GM12801 (cell line): ENCODE data around the gene PBX4.

ENCODE experiments used
- TF ChIP-seq, protein P1 (sequence below): IDR thresholded peaks from one replicate; pipeline ENCODE4 v1.5.1; 2011; ENCODE audit warnings: control low read depth; ENCODE audit not compliant: insufficient read length; ENCODE audit errors: extremely low read depth

PBX4 gene

DNA sequence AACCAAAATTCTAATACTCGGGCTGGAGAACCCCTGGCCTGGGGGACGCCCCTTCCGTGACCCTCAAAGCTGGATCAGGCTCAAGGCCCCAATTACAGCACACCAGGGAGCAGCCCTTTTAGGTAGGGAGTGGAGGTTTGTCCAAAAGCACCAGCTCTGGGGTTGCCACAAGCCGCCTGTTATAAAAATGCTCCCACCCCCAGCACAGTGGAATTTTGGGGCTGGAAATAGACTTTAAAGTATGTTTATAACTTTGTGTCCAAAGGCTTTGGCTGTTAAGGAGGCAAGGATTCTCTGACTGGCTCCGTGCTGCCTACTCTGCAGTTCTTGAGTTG is 25.5 kb upstream of the PBX4 start:
- TF ChIP-seq, protein P1, sequence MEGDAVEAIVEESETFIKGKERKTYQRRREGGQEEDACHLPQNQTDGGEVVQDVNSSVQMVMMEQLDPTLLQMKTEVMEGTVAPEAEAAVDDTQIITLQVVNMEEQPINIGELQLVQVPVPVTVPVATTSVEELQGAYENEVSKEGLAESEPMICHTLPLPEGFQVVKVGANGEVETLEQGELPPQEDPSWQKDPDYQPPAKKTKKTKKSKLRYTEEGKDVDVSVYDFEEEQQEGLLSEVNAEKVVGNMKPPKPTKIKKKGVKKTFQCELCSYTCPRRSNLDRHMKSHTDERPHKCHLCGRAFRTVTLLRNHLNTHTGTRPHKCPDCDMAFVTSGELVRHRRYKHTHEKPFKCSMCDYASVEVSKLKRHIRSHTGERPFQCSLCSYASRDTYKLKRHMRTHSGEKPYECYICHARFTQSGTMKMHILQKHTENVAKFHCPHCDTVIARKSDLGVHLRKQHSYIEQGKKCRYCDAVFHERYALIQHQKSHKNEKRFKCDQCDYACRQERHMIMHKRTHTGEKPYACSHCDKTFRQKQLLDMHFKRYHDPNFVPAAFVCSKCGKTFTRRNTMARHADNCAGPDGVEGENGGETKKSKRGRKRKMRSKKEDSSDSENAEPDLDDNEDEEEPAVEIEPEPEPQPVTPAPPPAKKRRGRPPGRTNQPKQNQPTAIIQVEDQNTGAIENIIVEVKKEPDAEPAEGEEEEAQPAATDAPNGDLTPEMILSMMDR: no peak

DNA sequence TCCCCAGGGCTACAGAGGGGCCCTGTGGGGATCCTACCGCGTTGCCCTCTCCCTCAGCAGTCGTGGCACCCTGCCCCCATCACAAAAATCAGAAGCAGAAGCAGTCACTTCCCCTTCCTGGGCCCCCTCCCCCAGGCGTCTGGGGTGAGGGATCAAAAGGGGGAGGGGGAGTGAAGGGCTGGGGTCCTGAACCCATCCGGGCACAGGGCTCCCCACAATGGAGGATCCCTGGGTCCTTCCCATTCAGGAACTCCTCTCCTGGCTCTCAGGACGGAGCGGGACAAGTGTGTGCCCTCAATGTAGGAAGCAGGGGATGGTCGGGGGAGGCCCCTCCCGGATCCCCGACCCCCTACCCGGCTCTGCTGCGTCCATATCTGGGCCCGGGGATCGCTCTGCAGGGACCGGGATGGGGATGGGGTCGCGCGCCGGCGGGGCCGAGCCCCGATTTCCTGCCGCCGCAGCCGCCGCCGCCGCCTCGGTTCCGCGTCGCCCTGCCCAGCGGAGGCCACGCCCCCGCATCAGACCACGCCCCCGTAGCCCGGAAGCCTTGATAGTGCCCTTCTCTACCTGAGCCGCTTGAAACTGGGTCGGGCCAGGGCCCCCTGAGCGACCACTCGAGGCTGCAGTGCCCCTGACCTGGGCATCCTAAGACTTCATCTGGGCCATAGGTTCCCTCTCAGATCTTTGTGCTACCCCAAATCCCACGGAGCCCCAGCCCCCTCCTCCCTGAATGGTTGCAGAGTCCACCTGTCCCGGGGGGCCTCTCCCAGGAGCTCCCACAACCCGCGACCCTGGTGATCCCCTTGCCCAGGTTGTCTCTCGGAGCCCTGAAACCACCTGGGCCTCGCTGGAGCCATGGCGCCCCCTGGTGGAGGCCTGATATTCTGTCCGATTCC is 24.9 kb upstream of the PBX4 start, which contains the start of gene GMIP:
GMIP (minus strand) TSS at position 500 of the 896 bp plus-strand sequence; CDS start at position 372, 128 bp downstream.
- TF ChIP-seq, protein P1: no peak

DNA sequence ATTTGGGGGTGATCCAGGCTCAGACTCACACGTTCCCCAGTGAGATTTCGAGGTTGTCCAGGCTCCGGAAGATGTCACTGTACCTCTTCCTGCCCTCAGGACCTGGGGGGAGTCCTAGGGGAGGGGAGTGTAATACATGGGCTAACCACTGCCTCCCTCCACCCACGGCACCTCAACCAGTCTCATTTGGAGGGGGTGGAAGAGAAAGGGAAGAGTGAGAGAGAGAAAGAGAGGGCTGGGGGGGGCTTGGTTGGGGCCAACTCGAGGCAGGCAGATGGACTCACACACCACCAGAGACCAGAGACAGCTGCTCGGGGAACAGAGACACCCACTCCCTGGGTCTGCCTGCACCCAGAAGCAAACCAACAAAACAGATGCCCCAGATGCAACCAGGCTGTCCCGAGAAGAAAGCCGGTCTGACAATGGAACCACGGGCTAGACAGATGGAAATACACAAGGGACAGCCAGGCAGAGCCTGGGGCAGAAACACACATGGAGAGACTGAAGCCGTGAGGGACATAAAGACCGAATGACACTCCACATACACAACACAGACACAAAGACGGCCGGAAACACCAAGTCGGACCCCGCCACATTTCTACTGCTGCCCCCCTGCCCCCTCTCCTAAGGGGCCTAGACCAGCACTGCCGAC is 24.1 kb upstream of the PBX4 start:
- TF ChIP-seq, protein P1: no peak

DNA sequence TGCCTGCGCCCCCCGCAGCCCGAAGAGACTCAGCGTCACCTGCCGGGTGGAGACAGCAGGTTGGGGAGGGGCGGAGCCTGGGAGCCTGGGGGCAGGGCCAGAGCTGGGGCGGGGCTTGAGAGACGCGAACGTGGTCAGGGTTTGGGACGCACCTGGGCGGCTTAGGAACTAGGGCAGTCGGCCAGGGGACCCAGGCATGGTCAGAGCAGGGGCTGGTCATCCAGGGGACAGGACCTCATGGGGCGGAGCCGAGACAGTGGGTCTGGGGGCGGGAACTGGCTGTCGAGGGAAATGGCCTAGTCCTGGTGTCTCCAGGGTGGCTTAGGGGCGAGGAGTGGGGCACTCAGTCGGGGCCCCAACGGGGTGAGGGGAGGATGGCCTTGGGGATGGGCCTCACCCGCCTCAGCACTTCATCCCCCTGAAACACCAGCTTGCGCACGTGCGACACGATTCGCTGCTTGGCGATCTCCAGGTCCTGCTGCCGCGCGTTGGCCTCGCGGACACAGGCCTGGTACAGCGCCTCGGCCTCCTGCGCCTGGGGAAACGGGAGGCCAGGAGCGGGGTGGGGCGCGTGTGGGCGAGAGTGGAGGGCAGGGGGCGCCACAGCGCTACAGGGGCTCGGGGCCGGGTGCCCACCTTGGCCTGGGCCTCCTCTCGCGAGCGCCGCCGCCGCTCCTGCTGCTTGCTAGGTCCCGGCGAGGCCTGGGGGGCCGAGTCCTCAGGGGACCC is 19.2 kb upstream of the PBX4 start:
- TF ChIP-seq, protein P1: no peak

DNA sequence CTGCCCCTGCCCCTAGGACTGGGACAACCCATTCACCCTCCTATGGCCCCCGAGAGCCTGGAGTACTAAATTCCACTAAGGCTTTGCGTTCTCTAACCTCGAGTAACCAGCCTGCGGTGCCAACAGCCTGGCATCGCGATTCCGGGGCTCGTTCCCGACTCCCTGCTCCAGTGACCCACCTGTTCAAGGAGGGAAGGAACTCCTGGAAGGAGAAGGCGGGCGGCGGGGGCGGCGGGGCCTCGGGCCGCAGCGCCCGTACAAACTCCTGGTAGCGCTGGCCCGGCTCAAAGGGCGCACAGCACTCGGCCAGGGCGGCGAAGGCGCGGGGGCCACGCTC is 18.7 kb upstream of the PBX4 start:
- TF ChIP-seq, protein P1: no peak

DNA sequence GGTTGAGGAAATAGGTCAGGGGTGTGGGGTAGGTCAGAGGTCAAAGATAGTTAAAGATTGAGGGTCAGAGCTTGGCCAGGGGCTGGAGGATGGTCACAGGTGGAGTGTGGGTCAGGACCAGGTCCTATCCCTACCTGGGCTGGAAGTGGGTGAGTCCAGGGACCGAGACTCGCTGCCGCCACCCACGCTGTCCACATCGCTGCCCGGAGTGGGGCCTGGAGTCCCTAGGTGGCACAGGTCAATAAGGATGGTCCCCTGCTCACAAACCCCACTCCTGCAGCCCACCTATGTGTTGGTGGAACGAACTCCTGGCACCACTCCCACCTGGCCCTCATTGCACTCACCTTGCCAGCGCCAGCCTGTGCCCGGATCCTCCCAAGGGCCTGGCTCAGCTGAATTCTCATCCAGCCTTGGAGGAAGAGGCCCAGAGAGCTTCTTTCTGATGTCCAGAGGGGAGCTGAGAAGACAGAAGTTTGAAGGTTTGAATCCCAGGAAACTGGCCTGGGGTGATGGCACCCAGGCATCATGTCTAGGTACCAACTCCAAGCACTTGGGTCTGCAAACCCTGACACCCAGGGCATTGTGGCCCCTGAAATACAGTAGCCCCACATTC is 18.2 kb upstream of the PBX4 start:
- TF ChIP-seq, protein P1: no peak

DNA sequence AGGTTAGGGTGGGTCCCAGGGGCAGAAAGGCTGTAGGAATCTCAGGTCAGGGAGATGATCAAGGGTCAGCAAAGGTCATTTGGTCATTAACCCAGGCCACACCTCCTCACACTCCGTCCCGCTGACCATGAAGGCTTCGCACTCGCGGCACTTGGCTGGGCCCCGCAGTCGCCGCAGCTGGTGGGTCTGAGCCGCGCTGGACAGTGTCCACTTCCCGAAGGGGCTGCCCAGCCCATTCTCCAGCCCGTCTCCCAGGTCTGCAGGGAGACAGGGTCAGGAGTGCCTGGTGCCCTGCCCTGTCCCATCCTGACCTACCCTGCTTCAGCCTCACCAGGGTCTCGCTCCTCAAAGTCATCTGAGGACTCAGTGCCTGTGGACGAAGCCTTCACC is 16.8 kb upstream of the PBX4 start:
- TF ChIP-seq, protein P1: no peak
